ENCODE measurements around the gene CACUL1.
"Not testable (repeated sequence)": the region's sequence is repeated elsewhere in the genome, so short reads cannot be mapped to it uniquely, and the experiment has no call there.

CACUL1 gene

DNA sequence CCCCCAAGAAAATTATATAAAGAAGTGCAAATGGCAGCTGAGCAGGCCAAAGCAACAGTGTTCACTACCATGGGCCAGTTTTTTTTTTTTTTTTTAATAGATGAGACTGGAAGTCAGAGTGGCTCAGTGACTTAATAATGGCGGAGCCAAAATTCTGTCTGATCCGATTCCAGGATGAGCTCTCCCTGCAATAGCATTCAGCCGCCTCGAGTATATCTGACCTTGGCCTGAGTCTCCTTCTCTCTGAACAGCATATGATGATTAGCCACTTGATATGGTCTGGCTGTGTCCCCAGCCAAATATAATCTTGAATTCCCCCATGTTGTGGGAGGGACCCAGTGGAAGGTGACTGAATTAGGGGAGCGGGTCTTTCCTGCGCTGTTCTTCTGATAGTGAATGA lies 82.6 kb downstream of the CACUL1 start:
- DNase-seq (ENCODE audit: low read depth) = no peak
- H3K4me3 ChIP-seq (ENCODE audit: low read depth, low read length) = no peak overlapping the region
- TF ChIP-seq, protein P1, sequence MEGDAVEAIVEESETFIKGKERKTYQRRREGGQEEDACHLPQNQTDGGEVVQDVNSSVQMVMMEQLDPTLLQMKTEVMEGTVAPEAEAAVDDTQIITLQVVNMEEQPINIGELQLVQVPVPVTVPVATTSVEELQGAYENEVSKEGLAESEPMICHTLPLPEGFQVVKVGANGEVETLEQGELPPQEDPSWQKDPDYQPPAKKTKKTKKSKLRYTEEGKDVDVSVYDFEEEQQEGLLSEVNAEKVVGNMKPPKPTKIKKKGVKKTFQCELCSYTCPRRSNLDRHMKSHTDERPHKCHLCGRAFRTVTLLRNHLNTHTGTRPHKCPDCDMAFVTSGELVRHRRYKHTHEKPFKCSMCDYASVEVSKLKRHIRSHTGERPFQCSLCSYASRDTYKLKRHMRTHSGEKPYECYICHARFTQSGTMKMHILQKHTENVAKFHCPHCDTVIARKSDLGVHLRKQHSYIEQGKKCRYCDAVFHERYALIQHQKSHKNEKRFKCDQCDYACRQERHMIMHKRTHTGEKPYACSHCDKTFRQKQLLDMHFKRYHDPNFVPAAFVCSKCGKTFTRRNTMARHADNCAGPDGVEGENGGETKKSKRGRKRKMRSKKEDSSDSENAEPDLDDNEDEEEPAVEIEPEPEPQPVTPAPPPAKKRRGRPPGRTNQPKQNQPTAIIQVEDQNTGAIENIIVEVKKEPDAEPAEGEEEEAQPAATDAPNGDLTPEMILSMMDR (IDR thresholded peaks at IDR 0.05; ENCODE audit: control insufficient read depth, extremely low read depth, insufficient read depth) = no peak

- not testable (repeated sequence) for H3K4me3 ChIP-seq (ENCODE audit: low read depth, low read length); DNase-seq (ENCODE audit: low read depth)
These were observed 83.5 kb downstream of the CACUL1 start for GRCh38 chr10:118671221-118671620.

DNA sequence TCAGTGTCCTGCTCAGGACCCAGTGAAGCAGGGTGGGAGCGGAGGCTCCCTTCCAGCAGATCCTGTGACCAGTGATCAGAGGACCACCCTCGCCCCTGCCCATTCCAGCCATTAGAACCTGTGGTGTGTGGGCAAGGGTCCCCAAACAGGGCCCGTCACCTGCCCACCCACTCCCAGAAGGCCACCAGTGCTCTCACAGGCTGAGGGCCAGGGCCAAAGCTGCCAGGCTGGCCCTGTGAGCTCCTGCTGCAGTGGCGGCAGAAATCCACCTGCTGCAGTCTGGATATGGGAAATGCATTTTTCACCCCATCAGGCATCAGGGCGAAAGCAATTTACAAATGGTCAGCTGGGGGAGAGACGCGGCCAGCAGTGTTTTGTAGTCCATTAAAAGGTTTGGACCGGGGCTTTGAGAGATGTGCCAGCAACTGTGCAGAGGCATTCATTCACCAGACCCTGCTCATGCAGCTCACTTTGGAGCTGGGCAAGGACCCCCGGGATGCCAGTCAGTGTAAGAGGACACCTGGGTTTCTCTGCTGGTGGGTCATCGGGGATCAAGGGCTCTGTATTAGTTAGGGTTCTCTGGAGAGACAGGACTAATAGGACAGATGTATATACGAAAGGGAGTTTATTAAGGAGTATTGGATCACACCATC lies 84.2 kb downstream of the CACUL1 start:
- H3K4me3 ChIP-seq (ENCODE audit: low read depth, low read length) = no peak overlapping the region
- TF ChIP-seq, protein P1 (IDR thresholded peaks at IDR 0.05; ENCODE audit: control insufficient read depth, extremely low read depth, insufficient read depth) = no peak
- no peak for DNase-seq (ENCODE audit: low read depth)

GRCh38 chr10:118669835-118670234 lies 84.9 kb downstream of the CACUL1 start:
- H3K4me3 ChIP-seq (ENCODE audit: low read depth, low read length) = no peak overlapping the region
- DNase-seq (ENCODE audit: low read depth) = no peak
- TF ChIP-seq, protein P1 (IDR thresholded peaks at IDR 0.05; ENCODE audit: control insufficient read depth, extremely low read depth, insufficient read depth) = no peak

DNA sequence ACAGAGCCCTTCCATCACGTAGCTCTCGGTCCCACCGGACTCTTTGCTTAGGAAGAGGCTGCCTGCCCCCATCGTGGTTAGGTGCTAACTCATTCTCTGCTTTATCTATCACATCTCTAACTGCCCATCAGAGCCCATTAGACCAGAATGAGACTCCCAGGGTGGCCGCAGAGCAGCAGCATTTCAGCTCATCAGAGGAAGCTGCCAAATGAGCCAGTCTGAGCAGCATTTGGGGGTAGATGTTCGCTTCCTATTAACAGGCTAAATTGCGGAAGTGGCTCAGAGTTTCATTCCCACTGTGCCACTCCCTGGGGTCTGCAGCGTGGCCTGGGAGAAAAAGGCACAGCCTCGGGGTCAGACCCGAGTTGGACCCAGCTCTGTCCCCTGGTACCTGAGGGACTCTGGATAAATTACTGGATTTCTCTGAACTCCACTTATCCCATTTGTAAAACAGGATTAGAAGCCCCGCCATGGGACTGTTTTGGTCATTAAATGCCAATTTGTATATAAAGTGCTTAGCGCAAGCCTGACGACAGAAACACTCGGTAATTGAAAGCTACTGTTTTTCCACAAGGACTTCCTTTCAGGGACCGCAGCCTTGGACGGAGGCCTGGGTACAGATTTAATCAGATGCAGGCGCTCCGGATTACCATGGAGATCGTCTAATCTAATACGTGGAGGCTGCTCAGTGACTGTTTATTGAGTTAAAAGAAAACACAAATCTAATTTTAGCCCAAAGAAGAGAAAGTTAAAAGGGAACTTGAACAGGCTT lies 85.6 kb downstream of the CACUL1 start:
- H3K4me3 ChIP-seq (ENCODE audit: low read depth, low read length) = no peak overlapping the region
- TF ChIP-seq, protein P1 (IDR thresholded peaks at IDR 0.05; ENCODE audit: control insufficient read depth, extremely low read depth, insufficient read depth) = no peak
- DNase-seq (ENCODE audit: low read depth) = no peak

DNA sequence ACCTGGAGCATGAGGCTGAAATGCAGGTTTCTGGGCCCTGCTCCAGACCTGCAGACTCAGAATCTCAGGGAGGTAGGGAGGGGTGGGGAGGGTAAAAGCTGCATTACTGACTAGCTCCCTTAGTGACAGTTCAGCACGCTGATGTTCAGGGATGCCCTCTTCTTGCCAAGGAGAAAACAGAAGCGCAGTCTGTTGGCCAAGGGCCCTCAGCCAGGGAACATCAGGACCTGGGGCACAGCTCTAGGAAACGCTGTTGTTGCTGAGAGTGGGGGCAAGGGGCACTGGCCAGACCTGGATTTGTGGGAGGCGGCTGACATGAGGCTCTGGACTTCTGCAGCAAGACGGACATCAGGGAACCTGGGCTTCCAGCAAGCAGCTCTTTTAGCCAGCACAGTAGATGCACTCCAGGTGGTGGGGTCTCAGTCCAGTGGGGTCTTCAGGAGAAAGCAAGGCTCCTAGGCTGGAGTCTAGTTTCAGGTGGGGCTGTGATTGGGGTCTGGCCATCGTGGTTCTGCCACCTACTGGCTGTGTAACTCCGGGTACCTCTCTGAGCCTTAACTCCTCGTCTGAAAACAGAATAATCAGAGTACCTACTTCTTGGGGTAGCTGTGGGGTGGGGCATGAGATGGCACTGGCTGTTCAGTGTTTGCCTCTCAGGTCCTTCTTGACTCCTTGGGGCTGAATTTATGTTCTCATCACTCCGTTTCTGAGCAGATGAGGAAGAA lies 86.4 kb downstream of the CACUL1 start:
- no peak for DNase-seq (ENCODE audit: low read depth)
- TF ChIP-seq, protein P1 (IDR thresholded peaks at IDR 0.05; ENCODE audit: control insufficient read depth, extremely low read depth, insufficient read depth) = peak; percentile 23; the same call in 1 of the 2 replicates
- no peak overlapping the region for H3K4me3 ChIP-seq (ENCODE audit: low read depth, low read length)

DNA sequence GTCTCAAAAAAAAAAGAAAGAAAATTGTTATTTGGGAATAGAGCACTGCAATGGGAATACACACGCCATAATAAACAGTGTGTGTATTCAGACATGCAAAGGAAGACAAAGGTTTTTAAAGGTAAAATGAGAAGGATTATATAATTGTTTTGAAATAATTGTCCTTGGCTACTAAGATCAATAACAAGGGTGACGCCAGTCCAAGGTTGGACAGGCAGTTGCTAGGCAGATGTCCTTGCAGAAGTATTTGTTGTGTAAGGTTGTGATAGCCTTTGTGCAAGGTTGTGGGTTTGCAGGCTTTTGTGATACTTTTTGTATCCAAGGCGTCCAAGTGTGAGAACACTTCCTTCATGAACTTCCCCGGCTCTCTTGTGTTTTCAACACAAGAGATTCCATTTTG lies 87.0 kb downstream of the CACUL1 start:
- no peak overlapping the region for H3K4me3 ChIP-seq (ENCODE audit: low read depth, low read length)
- TF ChIP-seq, protein P1 (IDR thresholded peaks at IDR 0.05; ENCODE audit: control insufficient read depth, extremely low read depth, insufficient read depth) = no peak
- DNase-seq (ENCODE audit: low read depth) = no peak

Data from LNCaP clone FGC (cell line).